IMR-90 (cell line): Measurements from ENCODE around the gene RAPGEF3. TPM values are rescaled to one million over a fixed set of nuclear protein-coding genes. Genes with fewer than 3 reads are reported as not detected.

Experiments used
- ATAC-seq: fragments of 200-7000 bp; cut with Tn5 transposase; 2 replicates; pipeline ENCODE4 v1.9.1; 2020; ENCODE audit warnings: low read depth, mild to moderate bottlenecking, moderate library complexity
- BruUV-seq: library from RNA; stranded (reverse); fragments of 400-500 nt; replicated peaks from 2 replicates; lab custom pipeline; 2021; lab: Mats Ljungman, UMichigan
- CTCF ChIA-PET: fragments of 300-600 bp; formaldehyde crosslinking; extraction: SDS; loops from one replicate; lab custom pipeline; 2021; ENCODE audit warnings: antibody characterized with exemption; lab: Yijun Ruan, JAX
- POLR2A ChIA-PET: fragments of 300-600 bp; sonication (Branson Sonifier 250); formaldehyde crosslinking; loops from one replicate; lab custom pipeline; 2022; ENCODE audit warnings: antibody characterized with exemption; ENCODE audit not compliant: unreplicated experiment; lab: Charles Lee
- DNase-seq: peaks from one replicate; pipeline ENCODE4 v3.0.0; 2013
- H2AFZ ChIP-seq: replicated peaks from 2 replicates; pipeline ENCODE3; 2013; ENCODE audit warnings: low read length, mild to moderate bottlenecking; ENCODE audit not compliant: poor library complexity
- H2AK5ac ChIP-seq: 2 replicates; pipeline ENCODE4 v1.6.1; 2013; ENCODE audit warnings: low read depth, low read length, inconsistent platforms
- H2AK9ac ChIP-seq: replicated peaks from 2 replicates; pipeline ENCODE3; 2013; ENCODE audit warnings: mild to moderate bottlenecking, low read depth, low read length, moderate library complexity; ENCODE audit not compliant: poor library complexity
- H2BK120ac ChIP-seq: 2 replicates; pipeline ENCODE4 v1.6.1; 2013; ENCODE audit warnings: low read depth, low read length, inconsistent platforms
- H2BK15ac ChIP-seq: 3 replicates; pipeline ENCODE4 v1.6.1; 2013; ENCODE audit warnings: low read depth, low read length, inconsistent platforms
- H2BK20ac ChIP-seq: 2 replicates; pipeline ENCODE4 v1.6.1; 2013; ENCODE audit warnings: low read depth, mild to moderate bottlenecking, inconsistent platforms, low read length, moderate library complexity
- H2BK5ac ChIP-seq: 2 replicates; pipeline ENCODE4 v1.6.1; 2013; ENCODE audit warnings: mild to moderate bottlenecking, low read depth, low read length, inconsistent platforms; ENCODE audit not compliant: poor library complexity, severe bottlenecking
- H3K14ac ChIP-seq: replicated peaks from 2 replicates; pipeline ENCODE4 v1.6.1; 2013; ENCODE audit warnings: low read depth, low read length, inconsistent platforms
- H3K18ac ChIP-seq: 2 replicates; pipeline ENCODE4 v1.6.1; 2013; ENCODE audit warnings: low read depth, low read length, control low read depth
- H3K23ac ChIP-seq: 2 replicates; pipeline ENCODE4 v1.6.1; 2013; ENCODE audit warnings: low read depth, low read length, inconsistent platforms
- H3K27ac ChIP-seq: 2 replicates; pipeline ENCODE4 v1.5.1; 2013; ENCODE audit warnings: mild to moderate bottlenecking, control low read depth, low read length; ENCODE audit not compliant: insufficient read depth
- H3K27me3 ChIP-seq: 2 replicates; pipeline ENCODE4 v1.6.1; 2013; ENCODE audit warnings: low read length; ENCODE audit not compliant: control insufficient read depth, insufficient read depth
- H3K36me3 ChIP-seq: 2 replicates; pipeline ENCODE4 v1.6.1; 2013; ENCODE audit warnings: low read length, mixed read lengths; ENCODE audit not compliant: control insufficient read depth, insufficient read depth
- H3K4ac ChIP-seq: 2 replicates; pipeline ENCODE4 v1.6.1; 2013; ENCODE audit warnings: low read depth, low read length, inconsistent platforms
- H3K4me1 ChIP-seq: 2 replicates; pipeline ENCODE4 v1.6.1; 2013; ENCODE audit warnings: low read length, mixed read lengths; ENCODE audit not compliant: control insufficient read depth, insufficient read depth
- H3K4me2 ChIP-seq: 2 replicates; pipeline ENCODE4 v1.6.1; 2013; ENCODE audit warnings: low read depth, mild to moderate bottlenecking, control low read depth, low read length, moderate library complexity
- H3K4me3 ChIP-seq: 2 replicates; pipeline ENCODE4 v1.5.1; 2013; ENCODE audit warnings: low read depth, mild to moderate bottlenecking, control low read depth, low read length, moderate library complexity; ENCODE audit not compliant: insufficient read depth
- H3K56ac ChIP-seq: 2 replicates; pipeline ENCODE4 v1.6.1; 2013; ENCODE audit warnings: low read length, inconsistent platforms; ENCODE audit not compliant: insufficient read depth; ENCODE audit errors: extremely low read depth
- H3K79me1 ChIP-seq, 2 experiments: 2 replicates each; pipeline ENCODE4 v1.6.1; 2013; ENCODE audit warnings: low read length in 2 of 2, inconsistent platforms in 1 of 2, low read depth in 1 of 2
- H3K9ac ChIP-seq: 2 replicates; pipeline ENCODE4 v1.6.1; 2013; ENCODE audit warnings: low read depth, low read length, control low read depth
- H3K9me1 ChIP-seq: 2 replicates; pipeline ENCODE4 v1.6.1; 2013; ENCODE audit warnings: low read length, inconsistent platforms; ENCODE audit not compliant: insufficient read depth
- H3K9me3 ChIP-seq: 2 replicates; pipeline ENCODE4 v1.6.1; 2013; ENCODE audit warnings: low read length; ENCODE audit not compliant: control insufficient read depth, insufficient read depth
- H4K20me1 ChIP-seq: 2 replicates; pipeline ENCODE4 v1.6.1; 2013; ENCODE audit warnings: low read length, inconsistent platforms; ENCODE audit not compliant: insufficient read depth
- H4K5ac ChIP-seq: 2 replicates; pipeline ENCODE4 v1.6.1; 2013; ENCODE audit warnings: mild to moderate bottlenecking, low read depth, low read length, control low read depth
- H4K8ac ChIP-seq, 2 experiments: 2 replicates each; pipeline ENCODE4 v1.6.1; 2013; ENCODE audit warnings: low read depth in 2 of 2, low read length in 2 of 2, control low read depth in 1 of 2, inconsistent platforms in 1 of 2
- H4K91ac ChIP-seq: 2 replicates; pipeline ENCODE4 v1.6.1; 2013; ENCODE audit warnings: low read depth, low read length, inconsistent platforms; ENCODE audit not compliant: insufficient read depth
- BHLHE40 ChIP-seq: fragments of 150-350 bp; IDR thresholded peaks from 2 replicates; pipeline ENCODE4 v1.6.1; 2016; ENCODE audit warnings: mild to moderate bottlenecking, low read depth, low read length
- CEBPB ChIP-seq: IDR thresholded peaks from 2 replicates; pipeline ENCODE4 v1.6.1; 2012; ENCODE audit warnings: low read depth, low read length, improper control_type of control experiment
- CHD1 ChIP-seq: IDR thresholded peaks from 2 replicates; pipeline ENCODE4 v1.6.1; 2012; ENCODE audit warnings: low read depth, low read length, improper control_type of control experiment
- CTCF ChIP-seq: conservative IDR thresholded peaks from 2 replicates; pipeline ENCODE4 v1.5.1; 2012; ENCODE audit warnings: mild to moderate bottlenecking, low read depth, low read length, improper control_type of control experiment
- ELK1 ChIP-seq: fragments of 150-350 bp; IDR thresholded peaks from 2 replicates; pipeline ENCODE4 v1.6.1; 2016; ENCODE audit warnings: low read depth, mild to moderate bottlenecking, low read length, moderate library complexity, borderline replicate concordance
- FOS ChIP-seq: fragments of 150-350 bp; IDR thresholded peaks from 2 replicates; pipeline ENCODE4 v1.6.1; 2016; ENCODE audit warnings: low read depth, low read length
- MAFK ChIP-seq: IDR thresholded peaks from 2 replicates; pipeline ENCODE4 v1.6.1; 2012; ENCODE audit warnings: low read depth, low read length, improper control_type of control experiment
- MAZ ChIP-seq: IDR thresholded peaks from 2 replicates; pipeline ENCODE4 v1.6.1; 2012; ENCODE audit warnings: low read depth, mild to moderate bottlenecking, low read length, improper control_type of control experiment, moderate library complexity, borderline replicate concordance
- MXI1 ChIP-seq: IDR thresholded peaks from 2 replicates; pipeline ENCODE4 v1.6.1; 2012; ENCODE audit warnings: low read depth, mild to moderate bottlenecking, low read length, moderate library complexity, borderline replicate concordance
- NFE2L2 ChIP-seq: fragments of 150-350 bp; IDR thresholded peaks from 2 replicates; pipeline ENCODE4 v1.6.1; 2016; ENCODE audit warnings: low read depth, mild to moderate bottlenecking, low read length
- POLR2A ChIP-seq: IDR thresholded peaks from 2 replicates; pipeline ENCODE4 v1.6.1; 2012; ENCODE audit warnings: mild to moderate bottlenecking, low read depth, low read length
- RAD21 ChIP-seq: IDR thresholded peaks from 2 replicates; pipeline ENCODE4 v1.6.1; 2012; ENCODE audit warnings: low read length, improper control_type of control experiment
- RCOR1 ChIP-seq: IDR thresholded peaks from 2 replicates; pipeline ENCODE4 v1.6.1; 2012; ENCODE audit warnings: mild to moderate bottlenecking, low read length, improper control_type of control experiment; ENCODE audit not compliant: insufficient replicate concordance
- RFX5 ChIP-seq: IDR thresholded peaks from 2 replicates; pipeline ENCODE4 v1.8.0; 2012; ENCODE audit warnings: low read depth, mild to moderate bottlenecking, low read length, moderate library complexity
- SMC3 ChIP-seq: fragments of 150-350 bp; IDR thresholded peaks from 2 replicates; pipeline ENCODE4 v1.6.1; 2016; ENCODE audit warnings: low read depth, mild to moderate bottlenecking, antibody characterized with exemption, low read length, moderate library complexity
- USF2 ChIP-seq: fragments of 150-350 bp; IDR thresholded peaks from 2 replicates; pipeline ENCODE4 v1.6.1; 2017; ENCODE audit warnings: mild to moderate bottlenecking, antibody characterized with exemption, low read length, low read depth
- WGBS, 2 experiments: methylation state at CpG; one replicate each; pipeline versions ENCODE4 v1.1.5 to v1.1.7; 2013; ENCODE audit warnings: missing lambda C conversion rate in 2 of 2; ENCODE audit not compliant: insufficient read length in 1 of 2; ENCODE audit errors: extremely low coverage in 2 of 2; 5-methylcytosine and 5-hydroxymethylcytosine counted together
- dilution Hi-C: fragments of 300-500 bp; cut with HindIII; formaldehyde crosslinking; loops from one replicate; pipeline ENCODE4 v1.14.3; 2018; ENCODE audit warnings: low sequenced_read_pairs; ENCODE audit not compliant: unreplicated experiment
- in situ Hi-C: fragments of 300-500 bp; cut with MboI; formaldehyde crosslinking; loops from 3 replicates; pipeline ENCODE4 v1.14.3; 2019; ENCODE audit warnings: low sequenced_read_pairs, inconsistent platforms, mixed read lengths
- intact Hi-C: fragments of 100-400 bp; cut with micrococcal nuclease; formaldehyde crosslinking; loops from 2 replicates; pipeline ENCODE4 v1.10.0; 2022
- polyA plus RNA-seq, 3 experiments: library from polyadenylated mRNA; depleted of rRNA; stranded (reverse); fragments of >200 nt; gene quantifications; 2 replicates each; pipeline ENCODE4 v1.2.3, GENCODE V29; 2012; ENCODE audit warnings: low replicate concordance in 1 of 3
- total RNA-seq: library from RNA; depleted of rRNA; stranded (reverse); fragments of >200 nt; gene quantifications from 2 replicates; pipeline ENCODE4 v1.2.3, GENCODE V29; 2012

The RAPGEF3 gene
- total and polyA plus RNA-seq, 2 of the 4 experiments (the other 2 are of a cell fraction) = 1.3 to 2.0 TPM

- dilution Hi-C loops = loop anchor here (10.0 kb wide), 1 partner anchor 56 kb away; no protein-coding TSS in a partner anchor
- Histone ChIP-seq H4K91ac (no peak overlapping the region), H3K18ac (no peak overlapping the region), H4K5ac (no peak overlapping the region), H2AK5ac (no peak overlapping the region), H3K9me1 (no peaks in the 10 kb centered on the region), H2BK120ac (no peak overlapping the region), H2AFZ (no peak overlapping the region), H2BK15ac (no peak overlapping the region), H3K4ac (no peak overlapping the region), H3K9ac (no peak overlapping the region), H3K9me3 (no peaks in the 10 kb centered on the region), H2AK9ac (no peak overlapping the region), H3K23ac (no peak overlapping the region), H4K20me1 (peaks cover 13% of the 10 kb centered on the region; the same call in 1 of the 2 replicates), H3K79me1 (peaks cover 0 to 32% of the 10 kb centered on the region in 2 experiments), H3K4me3 (no peak overlapping the region), H2BK20ac (no peak overlapping the region), H3K27me3 (no peaks in the 10 kb centered on the region), H3K4me2 (no peak overlapping the region), H3K4me1 (no peaks in the 10 kb centered on the region), H3K56ac (no peak overlapping the region), H3K14ac (no peak overlapping the region), H2BK5ac (no peak overlapping the region), H3K36me3 (peaks cover 89% of the 10 kb centered on the region), H4K8ac (no peak overlapping the region), H3K27ac (no peak overlapping the region)
- no CpG with 5 or more reads among the region's 5 CpGs for WGBS, 2 experiments
- no TSS peak for BruUV-seq
- POLR2A ChIA-PET = no interaction called here
- CTCF ChIA-PET = no interaction called here
- intact Hi-C loops = no loop called here
- in situ Hi-C loops = loop anchor here (5.0 kb wide), 1 partner anchor 38 kb away; no protein-coding TSS in a partner anchor
- TF ChIP-seq NFE2L2 (no peak), MAZ (no peak), CHD1 (no peak), SMC3 (no peak), RCOR1 (no peak), BHLHE40 (no peak), FOS (no peak), ELK1 (no peak), RAD21 (no peak), POLR2A (no peak), USF2 (no peak), MAFK (no peak), CEBPB (no peak), MXI1 (no peak), CTCF (no peak), RFX5 (no peak)
- DNase-seq (no peak), ATAC-seq (no peak)
Measured at GRCh38 chr12:47789141-47789540, 30.5 kb upstream of the RAPGEF3 start.
